HG03342 (cell line): ENCODE results near the gene CPSF3.
"Not testable (repeated sequence)": the region's sequence is repeated elsewhere in the genome, so short reads cannot be mapped to it uniquely, and the experiment has no call there.

Experiments
- ATAC-seq: cut with Tn5 transposase; IDR thresholded peaks from one replicate; pipeline ENCODE4 v1.9.1; 2021; ENCODE audit warnings: mild to moderate bottlenecking, moderate library complexity; ENCODE audit not compliant: unreplicated experiment

The CPSF3 gene

GRCh38 chr2:9392898-9393765 lies 30.3 kb upstream of the CPSF3 start:
- no peak for ATAC-seq

GRCh38 chr2:9394816-9395215 lies 28.6 kb upstream of the CPSF3 start:
- ATAC-seq = no peak

DNA sequence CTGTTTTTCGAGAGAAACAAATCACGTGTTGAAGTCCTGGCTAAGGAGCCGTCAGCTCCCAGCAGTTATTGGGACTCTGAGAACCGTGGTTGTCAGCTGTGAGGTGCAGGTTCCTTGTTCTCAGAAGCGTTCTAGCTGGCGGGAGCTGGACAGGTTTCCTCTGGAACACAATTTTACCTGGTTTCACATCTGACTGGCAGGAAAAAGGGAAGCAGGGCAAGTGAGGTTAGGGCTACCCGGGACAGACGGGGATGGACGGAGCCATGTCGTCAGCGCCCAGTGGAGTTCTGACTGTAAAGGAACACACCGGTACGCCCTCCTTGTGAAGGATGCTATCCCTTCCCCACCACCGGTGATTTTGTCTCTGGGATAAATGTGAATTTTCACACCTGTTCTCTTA lies 26.3 kb upstream of the CPSF3 start:
- no peak for ATAC-seq

GRCh38 chr2:9398251-9398650 lies 25.2 kb upstream of the CPSF3 start:
- ATAC-seq = not testable (repeated sequence)

DNA sequence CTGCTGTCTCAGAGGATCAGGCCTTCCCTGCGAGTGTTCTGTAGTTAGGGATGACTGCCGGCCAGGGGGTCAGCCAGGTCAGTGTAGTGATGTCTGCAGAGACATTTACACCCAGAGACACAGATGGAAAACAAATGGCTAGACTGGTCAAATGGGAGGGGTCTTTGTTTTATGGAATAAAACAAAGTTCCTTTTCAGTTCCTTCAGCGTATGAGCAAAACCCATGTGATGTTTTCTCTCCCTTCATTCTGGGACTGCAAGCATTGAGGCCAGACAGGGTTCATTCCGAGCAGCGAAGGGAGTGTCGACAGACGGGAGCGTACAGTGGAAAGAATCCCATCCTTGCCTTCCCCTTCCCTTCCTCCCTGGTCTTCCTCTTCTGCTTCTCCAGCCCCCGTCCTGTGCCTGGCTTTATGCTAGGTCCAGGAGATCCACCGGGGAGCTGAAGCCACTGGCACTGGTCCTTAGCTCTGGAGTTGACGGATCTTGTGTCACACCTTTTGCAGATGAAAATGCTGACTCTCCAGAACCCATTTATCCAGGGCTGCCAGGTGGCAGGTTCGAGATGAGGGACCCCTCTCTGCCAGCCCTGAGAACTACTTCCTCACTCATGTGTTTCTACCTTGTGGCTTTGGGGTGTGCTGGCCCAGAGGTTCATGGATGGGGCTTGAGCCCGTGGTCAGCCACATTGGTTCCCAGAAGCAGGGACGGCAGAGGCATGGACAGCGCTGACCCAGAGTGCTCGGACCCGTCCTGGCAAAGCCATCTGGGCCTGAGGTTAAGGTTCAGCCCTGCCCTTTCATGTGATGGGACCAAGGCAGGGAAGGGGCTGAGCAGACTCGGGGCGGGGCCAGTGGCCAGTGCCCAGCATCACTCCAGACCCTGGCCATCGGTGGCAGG lies 24.3 kb upstream of the CPSF3 start:
- no peak for ATAC-seq

GRCh38 chr2:9400268-9401058 lies 23.0 kb upstream of the CPSF3 start:
- no peak for ATAC-seq

DNA sequence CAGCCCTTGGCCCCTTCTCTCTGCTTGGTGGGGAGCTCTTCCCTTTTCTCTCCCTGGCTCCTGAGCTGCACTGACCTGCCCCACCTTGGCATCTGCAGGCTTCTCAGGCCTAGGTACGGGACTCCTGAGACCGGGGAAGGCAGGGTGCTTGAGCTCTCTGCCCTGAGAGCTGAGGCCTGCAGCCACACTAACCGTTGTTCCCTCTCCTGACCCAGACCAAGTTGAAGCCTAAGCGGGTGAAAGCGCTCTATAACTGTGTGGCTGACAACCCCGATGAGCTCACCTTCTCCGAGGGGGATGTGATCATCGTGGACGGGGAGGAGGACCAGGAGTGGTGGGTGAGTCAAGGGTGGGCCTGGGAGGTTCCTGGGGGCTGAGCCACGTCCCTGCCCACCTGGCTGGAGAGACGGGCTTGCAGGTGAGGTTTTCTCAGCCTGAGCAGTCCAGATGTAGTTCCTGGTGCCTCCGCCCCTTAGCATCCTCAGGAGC lies 22.4 kb upstream of the CPSF3 start:
- no peak for ATAC-seq

GRCh38 chr2:9401646-9402371 lies 21.6 kb upstream of the CPSF3 start:
- ATAC-seq = no peak

DNA sequence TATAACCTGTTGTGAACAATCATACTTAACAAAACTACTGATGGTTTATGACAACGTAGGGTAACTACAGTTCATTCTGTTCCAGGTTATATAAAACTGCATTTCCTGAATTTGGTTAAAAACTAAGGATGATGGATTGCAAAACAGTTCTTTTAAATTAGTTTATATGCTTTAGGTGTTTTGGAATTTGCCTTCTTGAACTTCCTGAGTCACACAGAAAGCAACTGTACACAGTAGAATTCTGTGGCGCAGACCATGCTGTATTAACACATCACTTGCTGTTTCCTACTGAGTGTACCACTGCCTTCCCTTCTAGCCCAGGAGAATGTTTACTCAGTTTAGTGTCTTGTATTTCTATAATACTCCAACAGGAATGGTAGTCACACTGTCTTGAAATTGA lies 19.5 kb upstream of the CPSF3 start:
- no peak for ATAC-seq

GRCh38 chr2:9404451-9404850 lies 19.0 kb upstream of the CPSF3 start:
- ATAC-seq = no peak

DNA sequence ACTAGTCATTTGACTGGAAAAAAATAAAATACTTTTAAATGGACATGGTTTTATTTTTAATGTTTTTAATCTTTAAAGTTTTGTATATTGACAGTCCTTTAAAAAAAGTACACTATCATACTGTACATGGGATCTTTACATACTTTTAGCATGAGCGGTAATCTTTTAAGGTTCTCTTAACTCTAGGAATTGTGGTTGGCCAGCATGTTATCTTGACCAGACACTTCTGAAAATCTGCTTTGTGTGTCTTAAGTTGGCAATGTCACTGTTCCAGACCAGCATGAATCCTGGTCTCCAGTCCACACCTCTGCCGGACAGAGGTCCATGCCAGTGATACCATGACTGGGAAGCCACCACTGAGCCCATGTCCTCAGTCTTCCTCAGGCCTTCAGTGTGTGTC lies 17.8 kb upstream of the CPSF3 start:
- no peak for ATAC-seq

GRCh38 chr2:9406529-9407362 lies 16.7 kb upstream of the CPSF3 start:
- ATAC-seq = no peak

GRCh38 chr2:9407363-9407811 lies 16.1 kb upstream of the CPSF3 start:
- ATAC-seq = no peak

DNA sequence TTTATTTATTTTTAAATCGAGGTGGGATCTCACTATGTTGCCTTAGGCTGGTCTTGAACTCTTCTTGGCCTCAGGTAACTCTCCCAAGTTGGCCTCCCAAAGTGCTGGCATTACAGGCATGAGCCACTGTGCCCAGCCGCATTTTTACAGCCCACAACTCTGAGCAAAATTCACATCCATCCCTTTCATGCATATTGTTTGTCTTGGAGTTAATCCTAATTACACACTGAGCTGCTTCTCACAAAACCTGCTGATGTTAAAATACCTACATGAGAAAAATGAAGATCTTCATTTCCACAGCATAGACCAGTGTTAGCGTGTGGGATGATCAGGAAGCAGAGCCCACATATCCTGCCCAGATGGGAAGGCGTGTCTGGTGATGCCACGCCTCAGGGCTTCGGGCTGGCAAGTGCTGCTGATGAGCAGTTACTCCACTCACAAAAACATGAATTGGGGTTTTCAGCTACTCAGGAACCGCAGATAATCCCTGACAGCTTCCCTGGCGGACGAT lies 14.8 kb upstream of the CPSF3 start:
- ATAC-seq = no peak

GRCh38 chr2:9410108-9410507 lies 13.3 kb upstream of the CPSF3 start:
- no peak for ATAC-seq

DNA sequence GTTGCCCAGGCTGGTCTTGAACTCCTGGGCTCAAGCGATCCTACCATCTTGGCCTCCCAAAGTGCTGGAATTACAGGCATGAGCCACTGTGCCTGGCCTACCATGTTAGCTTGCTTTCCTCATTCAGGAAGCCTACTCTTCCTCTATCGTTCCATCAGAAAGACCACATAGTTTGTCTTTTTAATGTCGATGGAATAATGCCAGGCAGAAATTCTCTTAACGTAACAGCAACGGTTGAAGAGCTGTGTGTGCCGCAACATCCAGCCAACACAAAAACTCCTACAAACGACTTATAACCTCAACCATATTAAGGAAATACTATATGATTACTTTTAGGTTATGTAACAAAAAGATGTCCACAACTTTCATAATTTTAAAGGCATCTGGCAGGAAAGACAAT lies 10.7 kb upstream of the CPSF3 start:
- no peak for ATAC-seq

DNA sequence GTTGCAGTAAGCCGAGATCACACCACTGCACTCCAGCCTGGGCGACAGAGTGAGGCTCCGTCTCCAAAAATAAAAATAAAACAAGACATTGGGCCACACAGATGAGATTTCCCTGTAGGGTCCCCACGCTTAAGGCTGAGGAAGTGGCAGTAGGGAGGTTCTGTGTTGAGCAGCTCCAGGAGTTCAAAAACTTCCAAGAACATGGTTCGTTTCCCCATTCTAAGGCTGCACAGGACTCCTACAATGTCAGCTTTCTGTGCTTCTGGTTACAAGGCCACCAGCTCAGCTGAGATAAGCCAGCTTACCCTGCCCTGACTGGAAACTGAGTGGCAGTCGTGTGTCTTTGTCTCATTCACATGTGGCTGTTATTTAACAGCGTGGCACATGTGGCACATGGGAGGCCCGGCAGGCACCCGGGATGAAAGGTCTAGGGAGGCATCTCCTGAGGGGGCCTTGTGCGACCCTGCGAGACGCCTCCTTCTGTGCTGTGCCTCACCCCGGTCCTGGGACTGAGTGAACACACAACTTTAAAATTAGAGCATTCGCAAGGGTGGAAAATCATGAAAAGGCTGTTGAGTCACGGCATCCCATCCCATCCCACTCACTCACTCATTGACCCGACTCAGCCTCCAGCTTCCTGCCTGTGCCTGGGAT lies 7.8 kb upstream of the CPSF3 start:
- no peak for ATAC-seq

GRCh38 chr2:9416267-9416961 lies 7.0 kb upstream of the CPSF3 start:
- ATAC-seq = no peak
